Measurements from ENCODE around the gene URAD. TPM values are rescaled to one million over a fixed set of nuclear protein-coding genes. Genes with fewer than 3 reads are reported as not detected.
"Not testable (repeated sequence)": the region's sequence is repeated elsewhere in the genome, so short reads cannot be mapped to it uniquely, and the experiment has no call there.

URAD gene
- total RNA-seq, 1 experiment from 2014 or later: not detected

GRCh38 chr13:28012896-28013295 is 24.4 kb upstream of the URAD start:
- intact Hi-C loops (cut with micrococcal nuclease; ENCODE audit: unreplicated experiment): no loop called here
- CTCF ChIA-PET: interaction anchor here (0.6 kb wide), 1 partner anchor 1628 kb away, joined by 4 read pairs; no protein-coding TSS in a partner anchor
- peaks cover 50% of the 10 kb centered on the region for H3K27me3 Mint-ChIP-seq (ENCODE audit: unreplicated experiment)
- DNase-seq: no peak
- no peaks in the 10 kb centered on the region for H3K9me3 Mint-ChIP-seq (ENCODE audit: low read depth, unreplicated experiment)
- no peaks in the 10 kb centered on the region for H3K4me1 Mint-ChIP-seq (ENCODE audit: low read depth, unreplicated experiment)
- TF ChIP-seq, protein P1, sequence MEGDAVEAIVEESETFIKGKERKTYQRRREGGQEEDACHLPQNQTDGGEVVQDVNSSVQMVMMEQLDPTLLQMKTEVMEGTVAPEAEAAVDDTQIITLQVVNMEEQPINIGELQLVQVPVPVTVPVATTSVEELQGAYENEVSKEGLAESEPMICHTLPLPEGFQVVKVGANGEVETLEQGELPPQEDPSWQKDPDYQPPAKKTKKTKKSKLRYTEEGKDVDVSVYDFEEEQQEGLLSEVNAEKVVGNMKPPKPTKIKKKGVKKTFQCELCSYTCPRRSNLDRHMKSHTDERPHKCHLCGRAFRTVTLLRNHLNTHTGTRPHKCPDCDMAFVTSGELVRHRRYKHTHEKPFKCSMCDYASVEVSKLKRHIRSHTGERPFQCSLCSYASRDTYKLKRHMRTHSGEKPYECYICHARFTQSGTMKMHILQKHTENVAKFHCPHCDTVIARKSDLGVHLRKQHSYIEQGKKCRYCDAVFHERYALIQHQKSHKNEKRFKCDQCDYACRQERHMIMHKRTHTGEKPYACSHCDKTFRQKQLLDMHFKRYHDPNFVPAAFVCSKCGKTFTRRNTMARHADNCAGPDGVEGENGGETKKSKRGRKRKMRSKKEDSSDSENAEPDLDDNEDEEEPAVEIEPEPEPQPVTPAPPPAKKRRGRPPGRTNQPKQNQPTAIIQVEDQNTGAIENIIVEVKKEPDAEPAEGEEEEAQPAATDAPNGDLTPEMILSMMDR (IDR thresholded peaks at IDR 0.05; ENCODE audit: unreplicated experiment): no peak
- no peak overlapping the region for H3K27ac Mint-ChIP-seq (ENCODE audit: unreplicated experiment)
- H3K36me3 Mint-ChIP-seq (ENCODE audit: insufficient read depth, unreplicated experiment): no peaks in the 10 kb centered on the region
- no TSS peak for BruUV-seq (replicated peaks)
- H3K4me3 Mint-ChIP-seq (ENCODE audit: low read depth, unreplicated experiment): no peak overlapping the region

DNA sequence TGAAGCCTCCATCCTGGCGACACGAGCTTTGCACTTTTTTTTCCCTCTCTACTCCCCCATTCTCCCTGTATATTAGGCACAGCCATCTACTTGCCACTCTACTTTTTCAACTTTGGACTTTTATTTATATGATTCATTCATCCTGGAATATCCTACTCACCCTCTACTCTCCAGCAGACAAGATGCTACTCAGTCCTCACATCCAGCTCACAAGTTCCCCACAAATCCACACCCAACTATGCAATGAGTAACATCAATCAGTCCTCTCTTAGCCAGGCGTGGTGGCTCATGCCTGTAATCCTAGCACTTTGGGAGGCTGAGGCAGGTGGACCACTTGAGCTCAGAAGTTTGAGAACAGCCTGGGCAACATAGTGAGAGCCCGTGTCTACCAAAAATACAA is 23.9 kb upstream of the URAD start:
- H3K9me3 Mint-ChIP-seq (ENCODE audit: low read depth, unreplicated experiment): no peaks in the 10 kb centered on the region
- no peak for DNase-seq
- CTCF ChIA-PET: interaction anchor here (0.6 kb wide), 1 partner anchor 138 kb away, joined by 4 read pairs; no protein-coding TSS in a partner anchor
- no peak overlapping the region for H3K27ac Mint-ChIP-seq (ENCODE audit: unreplicated experiment)
- intact Hi-C loops (cut with micrococcal nuclease; ENCODE audit: unreplicated experiment): no loop called here
- TF ChIP-seq, protein P1 (IDR thresholded peaks at IDR 0.05; ENCODE audit: unreplicated experiment): no peak
- H3K27me3 Mint-ChIP-seq (ENCODE audit: unreplicated experiment): peaks cover 50% of the 10 kb centered on the region
- H3K4me1 Mint-ChIP-seq (ENCODE audit: low read depth, unreplicated experiment): no peaks in the 10 kb centered on the region
- no peaks in the 10 kb centered on the region for H3K36me3 Mint-ChIP-seq (ENCODE audit: insufficient read depth, unreplicated experiment)
- BruUV-seq (replicated peaks): no TSS peak
- no peak overlapping the region for H3K4me3 Mint-ChIP-seq (ENCODE audit: low read depth, unreplicated experiment)

DNA sequence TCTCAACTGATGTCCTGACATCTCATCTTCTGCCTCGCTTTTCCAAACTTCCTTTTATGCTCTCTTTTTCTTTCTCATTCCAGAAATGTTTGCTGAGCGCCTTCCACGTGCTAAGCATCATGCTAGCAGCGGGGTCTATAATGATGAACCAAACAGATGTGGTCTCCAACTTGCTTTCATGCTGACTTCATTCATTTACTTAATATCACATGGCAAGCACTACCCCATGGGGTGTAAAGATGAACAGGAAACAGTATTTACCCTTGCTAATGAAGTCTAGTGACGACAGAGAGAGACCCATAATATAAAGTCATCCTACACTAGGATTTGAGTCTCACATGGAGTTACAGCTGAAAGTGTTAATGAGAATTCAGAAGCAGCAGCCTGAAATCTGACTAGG is 21.6 kb upstream of the URAD start:
- TF ChIP-seq, protein P1 (IDR thresholded peaks at IDR 0.05; ENCODE audit: unreplicated experiment): no peak
- intact Hi-C loops (cut with micrococcal nuclease; ENCODE audit: unreplicated experiment): no loop called here
- no peak overlapping the region for H3K27ac Mint-ChIP-seq (ENCODE audit: unreplicated experiment)
- no peaks in the 10 kb centered on the region for H3K4me1 Mint-ChIP-seq (ENCODE audit: low read depth, unreplicated experiment)
- no peaks in the 10 kb centered on the region for H3K36me3 Mint-ChIP-seq (ENCODE audit: insufficient read depth, unreplicated experiment)
- H3K27me3 Mint-ChIP-seq (ENCODE audit: unreplicated experiment): peaks cover 43% of the 10 kb centered on the region
- CTCF ChIA-PET: no interaction called here
- H3K9me3 Mint-ChIP-seq (ENCODE audit: low read depth, unreplicated experiment): no peaks in the 10 kb centered on the region
- BruUV-seq (replicated peaks): no TSS peak
- no peak for DNase-seq
- no peak overlapping the region for H3K4me3 Mint-ChIP-seq (ENCODE audit: low read depth, unreplicated experiment)

DNA sequence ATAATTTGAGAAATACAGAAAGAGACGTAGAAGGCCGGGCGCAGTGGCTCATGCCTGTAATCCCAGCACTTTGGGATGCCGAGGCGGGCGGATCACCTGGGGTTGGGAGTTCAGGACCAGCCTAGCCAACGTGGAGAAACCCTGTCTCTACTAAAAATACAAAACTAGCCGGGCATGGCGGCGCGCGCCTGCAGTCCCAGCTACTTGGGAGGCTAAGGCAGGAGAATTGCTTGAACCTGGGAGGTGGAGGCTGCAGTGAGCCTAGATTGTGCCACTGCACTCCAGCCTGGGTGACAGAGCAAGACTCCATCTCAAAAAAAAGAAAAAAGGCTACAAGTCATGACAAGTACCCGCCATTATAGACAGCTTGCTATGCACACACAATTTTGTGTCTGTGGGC is 16.5 kb upstream of the URAD start:
- CTCF ChIA-PET; H3K4me3 Mint-ChIP-seq (ENCODE audit: low read depth, unreplicated experiment); BruUV-seq (replicated peaks); intact Hi-C loops (cut with micrococcal nuclease; ENCODE audit: unreplicated experiment); H3K27ac Mint-ChIP-seq (ENCODE audit: unreplicated experiment); H3K9me3 Mint-ChIP-seq (ENCODE audit: low read depth, unreplicated experiment); DNase-seq; H3K36me3 Mint-ChIP-seq (ENCODE audit: insufficient read depth, unreplicated experiment); H3K4me1 Mint-ChIP-seq (ENCODE audit: low read depth, unreplicated experiment): not testable (repeated sequence)
- H3K27me3 Mint-ChIP-seq (ENCODE audit: unreplicated experiment): peaks cover 10% of the 10 kb centered on the region

DNA sequence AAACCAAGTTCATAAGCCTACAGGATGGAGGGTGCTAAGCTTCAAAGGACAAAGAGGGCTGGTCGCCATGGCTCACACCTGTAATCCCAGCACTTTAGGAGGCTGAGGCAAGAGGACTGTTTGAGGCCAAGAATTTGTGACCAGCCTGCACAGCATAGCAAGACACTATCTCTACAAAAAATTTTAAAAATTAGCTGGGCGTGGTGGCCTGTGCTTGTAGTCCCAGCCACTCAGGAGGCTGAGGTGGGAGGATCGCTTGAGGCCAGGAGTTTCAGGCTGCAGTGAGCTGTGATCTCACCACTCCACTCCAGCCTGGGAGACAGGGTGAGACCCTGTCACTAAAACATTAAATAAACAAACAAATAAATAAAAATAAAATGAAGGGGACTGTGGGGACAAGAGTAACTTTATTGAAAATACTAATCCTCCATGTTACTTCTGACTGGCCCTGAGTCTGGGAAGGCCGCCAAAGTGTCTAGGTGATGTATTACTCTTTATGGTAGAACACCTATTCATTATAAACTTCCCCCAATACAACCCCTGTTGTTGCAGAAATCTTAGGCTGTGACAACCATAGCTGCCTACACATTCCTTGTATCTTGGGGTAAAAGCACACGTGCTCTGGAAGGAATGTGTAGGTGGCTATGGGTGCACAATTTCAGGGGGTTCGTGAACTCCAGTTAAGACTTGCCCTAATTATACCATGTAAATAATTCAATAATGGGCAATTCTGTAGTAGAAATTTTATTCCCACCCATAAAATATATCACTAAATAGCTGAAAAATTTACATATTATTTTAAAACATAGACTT is 14.6 kb upstream of the URAD start:
- no peaks in the 10 kb centered on the region for H3K27me3 Mint-ChIP-seq (ENCODE audit: unreplicated experiment)
- no peak overlapping the region for H3K4me3 Mint-ChIP-seq (ENCODE audit: low read depth, unreplicated experiment)
- TF ChIP-seq, protein P1 (IDR thresholded peaks at IDR 0.05; ENCODE audit: unreplicated experiment): no peak
- intact Hi-C loops (cut with micrococcal nuclease; ENCODE audit: unreplicated experiment): no loop called here
- no peaks in the 10 kb centered on the region for H3K4me1 Mint-ChIP-seq (ENCODE audit: low read depth, unreplicated experiment)
- CTCF ChIA-PET: interaction anchor here (0.6 kb wide), 1 partner anchor 8 kb away, joined by 4 read pairs; no protein-coding TSS in a partner anchor
- DNase-seq: no peak
- H3K27ac Mint-ChIP-seq (ENCODE audit: unreplicated experiment): no peak overlapping the region
- BruUV-seq (replicated peaks): no TSS peak
- no peaks in the 10 kb centered on the region for H3K36me3 Mint-ChIP-seq (ENCODE audit: insufficient read depth, unreplicated experiment)
- H3K9me3 Mint-ChIP-seq (ENCODE audit: low read depth, unreplicated experiment): no peaks in the 10 kb centered on the region

Data from Calu3 (cell line).